PC-3 (cell line): ENCODE results near the gene KCNS3. TPM values are rescaled to one million over a fixed set of nuclear protein-coding genes. Genes with fewer than 3 reads are reported as not detected.
A peak's percentile ranks its signal among the peaks of the same experiment; 100 is the strongest.

ENCODE experiments used
- ATAC-seq: fragments of 200-7000 bp; cut with Tn5 transposase; 2 replicates; pipeline ENCODE4 v1.9.1; 2020; ENCODE audit warnings: mild to moderate bottlenecking, moderate library complexity
- BruUV-seq: library from RNA; stranded (reverse); fragments of 400-500 nt; replicated peaks from 2 replicates; lab custom pipeline; 2021; lab: Mats Ljungman, UMichigan
- CTCF ChIA-PET: fragments of 300-600 bp; sonication (Branson Sonifier 250); formaldehyde crosslinking; loops from one replicate; lab custom pipeline; 2022; ENCODE audit warnings: antibody characterized with exemption; lab: Charles Lee
- POLR2A ChIA-PET: fragments of 300-600 bp; sonication (Branson Sonifier 250); formaldehyde crosslinking; loops from one replicate; lab custom pipeline; 2022; ENCODE audit warnings: antibody characterized with exemption; ENCODE audit not compliant: unreplicated experiment; lab: Charles Lee
- DNase-seq: peaks from one replicate; pipeline ENCODE4 v3.0.0-alpha.2; 2015
- H2AFZ ChIP-seq: fragments of 300-600 bp; sonication (generic); 2 replicates; pipeline ENCODE4 v1.6.0; 2016; ENCODE audit warnings: antibody characterized with exemption, low read length
- H3F3A ChIP-seq: fragments of 300-600 bp; sonication (generic); one replicate; pipeline ENCODE4 v1.6.0; 2017; ENCODE audit warnings: antibody characterized with exemption, low read length, control low read depth, mild to moderate bottlenecking; ENCODE audit not compliant: unreplicated experiment
- H3K27ac ChIP-seq: fragments of 300-600 bp; sonication (generic); 2 replicates; pipeline ENCODE4 v1.5.1; 2016; ENCODE audit warnings: mild to moderate bottlenecking, low read length
- H3K27me3 ChIP-seq: fragments of 300-600 bp; sonication (generic); 2 replicates; pipeline ENCODE4 v1.6.1; 2016; ENCODE audit warnings: low read length, mixed read lengths
- H3K36me3 ChIP-seq: fragments of 300-600 bp; sonication (generic); 2 replicates; pipeline ENCODE4 v1.6.1; 2016; ENCODE audit warnings: low read depth, mixed run types, low read length, mixed read lengths
- H3K4me1 ChIP-seq: fragments of 300-600 bp; sonication (generic); 2 replicates; pipeline ENCODE4 v1.5.1; 2016; ENCODE audit warnings: low read length; ENCODE audit not compliant: insufficient read depth
- H3K4me2 ChIP-seq: fragments of 300-600 bp; sonication (generic); 2 replicates; pipeline ENCODE4 v1.6.0; 2016; ENCODE audit warnings: low read length
- H3K4me3 ChIP-seq: fragments of 300-600 bp; sonication (generic); 2 replicates; pipeline ENCODE4 v1.5.1; 2016; ENCODE audit warnings: mild to moderate bottlenecking, low read length, mixed read lengths
- H3K79me2 ChIP-seq: fragments of 300-600 bp; sonication (generic); 2 replicates; pipeline ENCODE4 v1.6.1; 2017; ENCODE audit warnings: low read length, mixed read lengths
- H3K9ac ChIP-seq: fragments of 300-600 bp; sonication (generic); 2 replicates; pipeline ENCODE4 v1.6.0; 2016; ENCODE audit warnings: mild to moderate bottlenecking, low read length
- H3K9me2 ChIP-seq: fragments of 300-600 bp; sonication (generic); replicated peaks from 2 replicates; pipeline ENCODE4 v1.6.1; 2016; ENCODE audit warnings: mixed run types, low read length, mixed read lengths
- H3K9me3 ChIP-seq: fragments of 300-600 bp; sonication (generic); 2 replicates; pipeline ENCODE4 v1.6.1; 2016; ENCODE audit warnings: low read length, mixed read lengths
- H4K20me1 ChIP-seq: fragments of 300-600 bp; sonication (generic); 2 replicates; pipeline ENCODE4 v1.6.1; 2016; ENCODE audit warnings: low read length, mixed read lengths
- EZH2 ChIP-seq: fragments of 300-600 bp; sonication (generic); IDR thresholded peaks from one replicate; pipeline ENCODE4 v1.6.1; 2017; ENCODE audit warnings: antibody characterized with exemption, mild to moderate bottlenecking, low read length; ENCODE audit not compliant: unreplicated experiment
- EZH2phosphoT487 ChIP-seq: fragments of 300-600 bp; sonication (generic); IDR thresholded peaks from 2 replicates; pipeline ENCODE4 v1.6.1; 2018; ENCODE audit warnings: mild to moderate bottlenecking, antibody characterized with exemption, low read length, borderline replicate concordance
- intact Hi-C: fragments of 100-400 bp; cut with micrococcal nuclease; formaldehyde crosslinking; loops from 2 replicates; pipeline ENCODE4 v1.9.0; 2023
- total RNA-seq: library from RNA; depleted of rRNA; stranded (reverse); fragments of >200 nt; gene quantifications from 2 replicates; pipeline ENCODE4 v1.2.3, GENCODE V29; 2014
- TF ChIP-seq, protein P1 (sequence below): fragments of 300-600 bp; sonication (generic); conservative IDR thresholded peaks from 2 replicates; pipeline ENCODE4 v1.5.1; 2017; ENCODE audit warnings: antibody characterized with exemption, low read depth, mild to moderate bottlenecking, low read length

The KCNS3 gene
- total RNA-seq, 1 experiment from 2014 or later = 5.8 TPM

DNA sequence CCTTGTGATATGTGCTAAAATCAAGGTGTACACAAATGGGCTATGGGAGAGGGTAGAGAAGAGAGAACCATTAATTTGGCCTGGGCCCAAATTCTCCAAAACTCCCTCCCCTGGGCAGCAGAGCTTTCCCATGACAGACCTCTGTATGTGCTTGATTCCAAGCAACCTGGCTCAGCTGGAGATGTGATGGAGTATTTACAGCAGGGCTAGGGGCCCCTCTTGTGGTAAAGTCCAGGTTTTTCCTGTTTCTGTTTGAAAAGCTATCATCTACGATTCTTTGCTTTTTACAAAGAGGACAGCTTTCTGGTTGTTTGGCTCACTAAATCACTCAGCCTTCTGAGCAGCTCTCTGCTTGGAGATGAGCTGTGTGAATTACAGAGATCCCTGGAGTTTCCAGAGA, 40.3 kb downstream of the KCNS3 start:
- H3F3A ChIP-seq = no peaks in the 10 kb centered on the region
- H3K79me2 ChIP-seq = no peaks in the 10 kb centered on the region
- no peaks in the 10 kb centered on the region for H3K27me3 ChIP-seq
- no peaks in the 10 kb centered on the region for H3K9me3 ChIP-seq
- H3K9ac ChIP-seq = no peak overlapping the region
- H3K27ac ChIP-seq = no peak overlapping the region
- TF ChIP-seq EZH2 (no peak), EZH2phosphoT487 (no peak)
- TF ChIP-seq, protein P1, sequence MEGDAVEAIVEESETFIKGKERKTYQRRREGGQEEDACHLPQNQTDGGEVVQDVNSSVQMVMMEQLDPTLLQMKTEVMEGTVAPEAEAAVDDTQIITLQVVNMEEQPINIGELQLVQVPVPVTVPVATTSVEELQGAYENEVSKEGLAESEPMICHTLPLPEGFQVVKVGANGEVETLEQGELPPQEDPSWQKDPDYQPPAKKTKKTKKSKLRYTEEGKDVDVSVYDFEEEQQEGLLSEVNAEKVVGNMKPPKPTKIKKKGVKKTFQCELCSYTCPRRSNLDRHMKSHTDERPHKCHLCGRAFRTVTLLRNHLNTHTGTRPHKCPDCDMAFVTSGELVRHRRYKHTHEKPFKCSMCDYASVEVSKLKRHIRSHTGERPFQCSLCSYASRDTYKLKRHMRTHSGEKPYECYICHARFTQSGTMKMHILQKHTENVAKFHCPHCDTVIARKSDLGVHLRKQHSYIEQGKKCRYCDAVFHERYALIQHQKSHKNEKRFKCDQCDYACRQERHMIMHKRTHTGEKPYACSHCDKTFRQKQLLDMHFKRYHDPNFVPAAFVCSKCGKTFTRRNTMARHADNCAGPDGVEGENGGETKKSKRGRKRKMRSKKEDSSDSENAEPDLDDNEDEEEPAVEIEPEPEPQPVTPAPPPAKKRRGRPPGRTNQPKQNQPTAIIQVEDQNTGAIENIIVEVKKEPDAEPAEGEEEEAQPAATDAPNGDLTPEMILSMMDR = peak; percentile 19; the same call in 1 of the 2 replicates
- no peak overlapping the region for H2AFZ ChIP-seq
- ChIA-PET CTCF (no interaction called here), POLR2A (no interaction called here)
- ATAC-seq = no peak
- H3K4me1 ChIP-seq = no peaks in the 10 kb centered on the region
- peak; percentile 8 for DNase-seq
- no peak overlapping the region for H3K4me3 ChIP-seq
- BruUV-seq = no TSS peak
- H3K9me2 ChIP-seq = no peaks in the 10 kb centered on the region
- no peak overlapping the region for H3K4me2 ChIP-seq
- no peaks in the 10 kb centered on the region for H4K20me1 ChIP-seq
- intact Hi-C loops = no loop called here
- H3K36me3 ChIP-seq = no peaks in the 10 kb centered on the region

DNA sequence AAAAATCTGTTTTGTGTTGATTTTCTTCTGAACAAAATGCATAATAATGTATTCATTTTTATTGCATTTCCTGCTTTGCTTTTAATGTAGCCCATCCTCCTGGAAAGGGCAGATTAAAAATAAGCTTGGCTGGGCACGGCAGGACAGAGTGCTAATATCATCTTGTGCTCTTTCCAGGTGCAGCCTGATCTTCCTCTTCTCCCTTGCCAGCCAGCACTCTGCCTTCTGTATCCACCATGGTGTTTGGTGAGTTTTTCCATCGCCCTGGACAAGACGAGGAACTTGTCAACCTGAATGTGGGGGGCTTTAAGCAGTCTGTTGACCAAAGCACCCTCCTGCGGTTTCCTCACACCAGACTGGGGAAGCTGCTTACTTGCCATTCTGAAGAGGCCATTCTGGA, 52.3 kb downstream of the KCNS3 start:
- Histone ChIP-seq H4K20me1 (no peaks in the 10 kb centered on the region), H3K9me3 (no peaks in the 10 kb centered on the region), H3K4me1 (no peaks in the 10 kb centered on the region), H3K79me2 (no peaks in the 10 kb centered on the region), H3K36me3 (no peaks in the 10 kb centered on the region), H3K4me2 (no peak overlapping the region), H3K4me3 (no peak overlapping the region), H3K9me2 (no peaks in the 10 kb centered on the region), H2AFZ (no peak overlapping the region), H3K27ac (no peak overlapping the region), H3F3A (no peaks in the 10 kb centered on the region), H3K9ac (no peak overlapping the region), H3K27me3 (peaks cover 12% of the 10 kb centered on the region; the same call in 1 of the 2 replicates)
- intact Hi-C loops = no loop called here
- DNase-seq = no peak
- no TSS peak for BruUV-seq
- ATAC-seq = no peak
- POLR2A ChIA-PET = no interaction called here
- CTCF ChIA-PET = no interaction called here
- TF ChIP-seq EZH2 (no peak), EZH2phosphoT487 (no peak)
- TF ChIP-seq, protein P1 = no peak

DNA sequence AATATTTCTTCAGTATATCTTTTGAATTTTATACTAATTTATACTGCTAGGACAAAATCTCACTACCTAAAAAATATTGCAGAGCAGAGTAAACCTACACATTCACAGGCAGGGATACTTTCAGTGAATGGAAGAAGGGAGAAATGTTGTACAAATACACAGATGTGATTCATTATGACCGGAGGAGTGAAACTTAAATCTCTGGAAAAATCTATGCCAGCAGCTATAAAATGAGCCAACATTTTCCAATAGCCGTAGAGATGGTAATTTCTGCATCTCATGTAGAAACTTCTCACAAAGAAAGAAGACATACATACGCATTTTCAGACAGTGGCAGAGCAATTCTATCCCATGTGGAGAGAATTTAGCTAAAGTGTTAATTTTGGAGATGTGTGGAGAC, 54.8 kb downstream of the KCNS3 start:
- no peak overlapping the region for H3K4me2 ChIP-seq
- H3K27me3 ChIP-seq = peaks cover 12% of the 10 kb centered on the region; the same call in 1 of the 2 replicates
- intact Hi-C loops = no loop called here
- BruUV-seq = no TSS peak
- H3F3A ChIP-seq = no peaks in the 10 kb centered on the region
- CTCF ChIA-PET = no interaction called here
- H3K4me1 ChIP-seq = no peaks in the 10 kb centered on the region
- ATAC-seq (no peak), DNase-seq (no peak)
- H3K79me2 ChIP-seq = no peaks in the 10 kb centered on the region
- no peak overlapping the region for H2AFZ ChIP-seq
- no peaks in the 10 kb centered on the region for H3K9me3 ChIP-seq
- TF ChIP-seq EZH2phosphoT487 (no peak), EZH2 (no peak)
- TF ChIP-seq, protein P1 = no peak
- H3K9me2 ChIP-seq = no peaks in the 10 kb centered on the region
- no peaks in the 10 kb centered on the region for H4K20me1 ChIP-seq
- H3K4me3 ChIP-seq = no peak overlapping the region
- H3K27ac ChIP-seq = no peak overlapping the region
- no peaks in the 10 kb centered on the region for H3K36me3 ChIP-seq
- POLR2A ChIA-PET = no interaction called here
- no peak overlapping the region for H3K9ac ChIP-seq
